Tibial nerve (tissue), 3 donors: ENCODE measurements around the gene INPP4B.

ENCODE experiments used
- CTCF ChIP-seq, 5 experiments: fragments of 200-600 bp in 3 of 5; fragments of 450-650 bp in 2 of 5; sonication (generic) in 3 of 5; IDR thresholded peaks; one replicate each; pipeline ENCODE4 v1.5.1; 2016 to 2019; ENCODE audit warnings: antibody characterized with exemption in 5 of 5, mild to moderate bottlenecking in 3 of 5, moderate library complexity in 2 of 5
- POLR2A ChIP-seq, 2 donors: fragments of 450-650 bp; IDR thresholded peaks; one replicate each; pipeline ENCODE4 v1.6.1; 2017; ENCODE audit warnings: antibody characterized with exemption in 2 of 2, mild to moderate bottlenecking in 2 of 2, moderate library complexity in 2 of 2

GRCh38 chr4:142278171-142278570, 567.9 kb downstream of the INPP4B start:
- TF ChIP-seq CTCF (IDR thresholded peaks at IDR 0.05): no peak
- no peak for TF ChIP-seq POLR2A (IDR thresholded peaks at IDR 0.05)
